ENCODE data around the gene DOP1A. TPM values are rescaled to one million over a fixed set of nuclear protein-coding genes. Genes with fewer than 3 reads are reported as not detected.
A peak's percentile ranks its signal among the peaks of the same experiment; 100 is the strongest.

DOP1A gene
- polyA plus RNA-seq, 10 donors, result 11.4 to 19.3 (median 15.5) TPM

DNA sequence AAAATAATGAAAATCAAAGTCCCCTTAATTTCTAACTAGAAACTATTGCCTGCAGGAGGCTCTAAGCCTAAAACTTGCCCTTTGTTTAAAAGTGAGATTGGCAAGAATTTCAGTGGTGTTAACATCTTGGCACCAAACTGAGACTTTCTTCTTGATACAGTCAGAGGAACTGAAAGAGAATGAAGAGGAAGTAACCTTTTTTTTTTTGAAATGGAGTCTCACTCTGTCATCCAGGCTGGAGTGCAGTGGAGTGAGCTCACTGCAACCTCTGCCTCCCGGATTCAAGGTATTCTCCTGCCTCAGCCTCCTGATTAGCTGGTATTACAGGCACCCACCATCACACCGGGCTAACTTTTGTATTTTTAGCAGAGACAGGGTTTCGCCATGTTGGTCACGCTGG lies 3.6 kb downstream of the DOP1A start:
- DNase-seq, result no peak

- DNase-seq, result no peak
Measured at GRCh38 chr6:83071707-83072106, 4.2 kb downstream of the DOP1A start.

DNA sequence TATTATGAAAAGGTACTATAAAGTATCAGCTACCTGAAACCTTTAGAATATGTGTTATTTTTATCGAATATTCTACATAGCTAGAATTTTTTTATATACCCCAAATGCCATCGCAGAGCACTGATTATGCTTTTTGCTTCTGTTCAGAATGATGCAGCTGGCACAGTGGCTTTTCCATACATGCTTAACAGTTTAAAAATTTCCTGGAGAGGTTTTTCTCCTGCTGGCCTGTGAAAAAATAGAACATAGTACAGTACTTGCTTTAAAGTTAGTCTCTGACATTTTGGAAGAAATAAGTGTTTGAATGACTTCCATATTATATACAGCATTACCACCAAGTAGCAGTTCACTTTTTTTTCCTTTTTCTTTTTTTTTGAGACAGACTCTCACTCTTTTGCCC lies 5.3 kb downstream of the DOP1A start:
- DNase-seq, result peak in 2 of 3 donors; percentile 8 to 25

- DNase-seq, result no peak
Measured at GRCh38 chr6:83073615-83074014, 6.1 kb downstream of the DOP1A start.

DNA sequence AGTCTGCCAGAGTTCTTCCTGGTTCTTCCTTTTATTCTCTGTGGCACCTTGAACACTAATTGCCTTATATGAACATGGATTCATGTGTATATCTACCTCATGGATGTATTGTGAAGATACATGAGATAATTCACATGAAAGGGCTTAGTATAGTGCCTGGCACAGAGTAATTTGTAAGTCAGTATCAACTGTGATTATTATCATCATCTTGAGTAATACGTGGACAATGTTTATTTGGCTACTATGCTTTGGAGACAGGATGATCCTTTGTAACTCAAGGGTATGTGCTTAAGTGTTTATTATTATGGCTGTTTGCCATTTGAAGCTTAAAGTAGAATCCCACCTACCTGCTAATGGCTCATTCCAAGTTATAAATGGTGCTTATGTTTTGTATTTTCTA lies 16.0 kb downstream of the DOP1A start:
- DNase-seq, result no peak

GRCh38 chr6:83086751-83087150 lies 19.3 kb downstream of the DOP1A start:
- no peak for DNase-seq

DNA sequence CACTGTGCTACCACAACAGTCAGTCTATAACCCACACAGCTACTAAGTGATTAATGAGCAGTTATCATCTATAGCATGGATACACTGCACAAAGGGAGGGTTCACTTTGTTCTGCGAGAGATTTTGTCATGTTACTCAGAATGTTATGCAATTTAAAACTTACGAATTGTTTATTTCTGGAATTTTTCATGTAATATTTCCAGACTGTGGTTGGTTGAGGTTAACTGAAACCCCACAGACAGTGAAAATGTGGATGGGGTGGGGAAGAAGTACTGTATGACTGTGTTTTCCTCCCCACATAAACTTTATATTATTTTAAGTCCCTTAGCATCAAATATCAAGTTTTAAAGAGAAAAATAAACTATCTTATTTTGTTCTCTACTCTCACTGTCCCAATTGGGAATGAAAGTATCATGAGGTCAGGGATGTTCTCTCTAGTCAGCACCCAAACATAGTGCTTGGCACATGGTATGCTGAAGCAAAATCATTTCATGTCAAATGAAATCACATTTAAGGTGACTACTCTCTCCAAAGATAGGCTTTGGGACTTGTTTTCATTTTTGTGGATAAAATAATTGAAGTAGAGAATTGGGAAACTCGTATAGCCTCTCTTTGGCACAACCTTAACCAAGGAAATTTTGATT lies 25.4 kb downstream of the DOP1A start:
- no peak for DNase-seq

- DNase-seq, result no peak
Measured at GRCh38 chr6:83096791-83097190, 29.3 kb downstream of the DOP1A start.

DNA sequence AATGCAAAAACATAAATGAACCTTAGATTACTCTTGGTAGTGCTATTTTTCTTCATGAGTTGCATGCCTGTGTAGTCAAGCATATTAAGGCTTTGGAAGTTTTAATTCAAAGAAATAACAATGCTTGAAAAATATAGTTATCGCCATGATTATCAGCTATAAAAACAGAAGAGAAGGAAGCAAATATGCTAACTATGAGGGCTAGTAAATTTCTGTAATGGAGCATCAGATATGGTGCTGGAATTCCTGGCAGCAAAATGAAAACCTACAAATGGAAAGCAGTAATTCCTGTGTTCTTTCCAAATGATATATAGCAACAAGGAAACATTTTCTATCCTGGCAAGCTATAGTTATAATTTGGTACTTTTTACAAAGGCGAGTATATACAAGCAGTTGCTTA lies 29.7 kb downstream of the DOP1A start:
- DNase-seq, result peak in 1 of 3 donors; percentile 11

- DNase-seq, result no peak
Measured at GRCh38 chr6:83097675-83098074, 30.2 kb downstream of the DOP1A start.

DNA sequence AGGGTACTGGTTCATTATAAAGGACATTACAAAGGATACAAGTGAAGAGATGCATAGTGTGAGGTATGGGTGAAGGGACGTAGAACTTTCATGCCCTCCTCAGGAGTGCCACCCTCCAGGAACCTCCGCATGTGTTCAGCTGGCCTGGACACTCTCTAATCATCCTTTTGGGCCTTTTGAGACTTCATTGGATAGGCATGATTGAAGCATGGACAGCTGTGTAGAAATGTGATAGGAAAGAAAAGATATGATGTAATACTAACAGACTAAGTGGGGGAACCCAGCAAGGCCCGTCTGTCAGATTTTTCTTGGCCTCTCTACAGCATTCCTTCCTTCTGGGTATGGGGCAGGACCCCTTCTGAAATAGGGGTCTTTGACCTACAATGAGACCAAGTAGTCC lies 31.1 kb downstream of the DOP1A start:
- no peak for DNase-seq

GRCh38 chr6:83108378-83108777 lies 40.9 kb downstream of the DOP1A start:
- no peak for DNase-seq

GRCh38 chr6:83113258-83113657 lies 45.8 kb downstream of the DOP1A start:
- no peak for DNase-seq

- DNase-seq, result no peak
Measured at GRCh38 chr6:83114164-83114563, 46.7 kb downstream of the DOP1A start.

GRCh38 chr6:83117802-83118201 lies 50.3 kb downstream of the DOP1A start:
- no peak for DNase-seq

- no peak for DNase-seq
Measured at GRCh38 chr6:83119742-83120300, 52.4 kb downstream of the DOP1A start.

DNA sequence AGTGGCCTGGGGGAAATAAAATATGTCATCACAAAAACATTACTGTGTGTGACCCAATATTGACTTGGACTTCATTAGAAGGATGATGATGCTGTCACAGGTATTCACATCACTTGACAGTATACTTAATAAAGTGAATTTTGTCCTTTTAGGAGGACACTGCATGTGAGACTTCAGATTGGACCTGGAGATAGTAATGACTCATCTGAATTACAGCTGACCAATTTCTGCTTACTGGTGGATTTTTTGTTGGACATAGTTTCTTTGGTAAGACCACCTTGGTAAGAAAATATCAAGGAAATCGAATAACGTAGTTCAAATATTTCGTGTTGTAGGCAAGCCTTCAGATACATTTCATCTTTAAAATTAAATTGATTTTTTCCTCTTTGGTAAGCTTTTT lies 57.1 kb downstream of the DOP1A start:
- no peak for DNase-seq

DNA sequence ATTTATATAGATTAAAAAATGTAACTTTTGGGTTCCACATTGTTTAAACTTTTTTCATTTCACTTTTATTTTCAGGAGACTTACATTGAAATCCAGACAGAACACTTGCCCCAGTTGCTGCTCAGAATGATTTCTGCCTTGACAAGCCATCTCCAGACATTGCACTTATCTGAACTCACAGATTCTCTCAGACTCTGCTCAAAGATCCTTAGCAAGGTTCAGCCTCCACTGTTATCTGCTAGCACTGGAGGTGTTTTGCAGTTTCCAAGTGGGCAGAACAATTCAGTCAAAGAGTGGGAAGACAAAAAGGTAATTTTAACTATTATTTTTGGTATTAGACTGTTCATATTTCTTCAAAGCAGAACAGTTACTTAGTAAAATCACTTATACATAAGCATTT lies 58.0 kb downstream of the DOP1A start:
- DNase-seq, result no peak

DNA sequence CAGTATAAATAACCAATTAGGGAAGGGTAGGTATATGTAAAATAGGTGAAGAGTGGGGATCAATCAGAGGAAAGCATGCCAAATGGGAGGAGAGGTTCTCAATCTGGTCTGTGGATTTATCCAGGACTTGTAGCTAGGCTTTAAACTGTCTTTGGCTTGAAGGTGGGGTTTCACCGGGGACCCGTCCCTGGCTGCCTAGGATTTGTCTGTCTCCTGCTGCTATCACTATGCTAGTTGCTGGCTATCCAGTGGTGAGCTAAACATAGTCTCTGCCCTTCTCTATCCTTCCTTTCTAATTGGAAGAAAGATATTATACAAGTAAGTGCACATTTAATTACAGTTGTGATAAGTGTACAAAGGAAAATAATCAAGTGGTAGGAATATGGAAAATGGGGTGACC lies 58.8 kb downstream of the DOP1A start:
- DNase-seq, result no peak

GRCh38 chr6:83126807-83127206 lies 59.3 kb downstream of the DOP1A start:
- DNase-seq, result no peak

DNA sequence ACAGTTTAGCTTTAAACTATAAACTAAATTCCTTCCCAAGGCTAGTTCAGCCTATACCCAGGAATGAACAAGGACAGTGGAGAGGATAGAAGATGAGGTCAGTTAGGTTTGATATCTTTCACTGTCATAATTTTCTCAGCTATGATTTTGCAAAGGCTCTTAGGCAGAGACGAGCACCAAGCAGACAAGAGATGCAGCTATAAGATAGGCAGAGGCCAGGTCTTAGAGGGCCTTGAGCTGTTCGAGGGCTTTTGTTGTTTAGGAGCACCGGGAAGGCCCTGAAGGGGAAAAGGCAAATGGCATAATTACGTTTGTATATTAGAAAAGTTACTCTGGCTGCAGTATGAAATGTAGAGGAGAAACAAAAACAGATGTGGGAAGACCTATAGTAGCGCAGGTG lies 59.8 kb downstream of the DOP1A start:
- DNase-seq, result no peak

DNA sequence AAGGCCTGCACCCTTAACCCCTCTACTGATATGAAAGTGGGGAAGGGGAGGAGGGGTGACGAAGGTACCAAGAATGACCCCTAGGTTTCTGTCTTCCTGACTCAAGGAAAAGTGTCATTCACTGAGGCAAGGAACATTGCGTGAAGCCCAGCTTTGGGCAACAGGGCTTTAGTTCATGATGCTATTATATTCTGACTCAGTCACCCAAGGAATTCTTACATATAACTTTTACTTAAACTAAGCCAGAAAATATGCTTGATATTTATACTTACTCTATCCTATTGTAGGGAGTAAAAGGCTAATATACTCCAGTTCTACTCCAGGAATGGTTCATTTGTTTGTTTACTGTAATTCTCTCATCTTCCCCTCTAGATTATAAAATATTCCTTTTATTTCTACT lies 60.5 kb downstream of the DOP1A start:
- no peak for DNase-seq

DNA sequence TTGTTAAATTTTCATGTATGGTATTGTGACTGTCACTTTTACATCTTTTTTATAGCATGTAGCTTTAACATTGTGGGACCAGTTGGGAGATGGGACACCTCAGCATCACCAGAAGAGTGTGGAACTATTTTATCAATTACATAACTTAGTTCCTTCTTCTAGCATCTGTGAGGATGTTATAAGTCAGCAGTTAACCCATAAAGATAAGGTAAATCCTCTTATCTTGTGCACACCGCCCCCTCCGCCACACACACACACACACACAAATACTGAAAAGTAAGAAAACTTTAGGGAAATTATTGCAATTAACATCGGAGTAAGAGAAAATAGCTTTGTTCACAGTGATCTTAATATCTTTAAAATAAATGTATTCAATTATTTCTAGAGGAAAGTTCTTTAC lies 64.7 kb downstream of the DOP1A start:
- no peak for DNase-seq

GRCh38 chr6:83138118-83138722 lies 70.7 kb downstream of the DOP1A start:
- DNase-seq, result no peak
